Vagina (tissue), 2 donors: ENCODE data around the gene RPRD1B.

Experiments
- CTCF ChIP-seq, 3 experiments: fragments of 450-650 bp in 2 of 3; fragments of 200-600 bp in 1 of 3; sonication (generic) in 1 of 3; IDR thresholded peaks; one replicate each; pipeline ENCODE4 v1.5.1; 2017 to 2019; ENCODE audit warnings: antibody characterized with exemption in 3 of 3, mild to moderate bottlenecking in 2 of 3, moderate library complexity in 2 of 3
- POLR2AphosphoS5 ChIP-seq, 2 donors: sonication (generic); formaldehyde crosslinking; IDR thresholded peaks; one replicate each; pipeline ENCODE4 v1.9.0; 2017; ENCODE audit warnings: antibody characterized with exemption in 2 of 2, mild to moderate bottlenecking in 2 of 2, low read depth in 1 of 2; ENCODE audit not compliant: insufficient read depth in 1 of 2

GRCh38 chr20:38000293-38000692, 33.3 kb upstream of the RPRD1B start:
- TF ChIP-seq CTCF (IDR thresholded peaks at IDR 0.05) (no peak), POLR2AphosphoS5 (IDR thresholded peaks at IDR 0.05; ENCODE audit: insufficient read depth in 1 of 2, low read depth in 1 of 2) (no peak)
